ENCODE data around the gene LIPI.
"Not testable (repeated sequence)": the region's sequence is repeated elsewhere in the genome, so short reads cannot be mapped to it uniquely, and the experiment has no call there.

Gene LIPI

DNA sequence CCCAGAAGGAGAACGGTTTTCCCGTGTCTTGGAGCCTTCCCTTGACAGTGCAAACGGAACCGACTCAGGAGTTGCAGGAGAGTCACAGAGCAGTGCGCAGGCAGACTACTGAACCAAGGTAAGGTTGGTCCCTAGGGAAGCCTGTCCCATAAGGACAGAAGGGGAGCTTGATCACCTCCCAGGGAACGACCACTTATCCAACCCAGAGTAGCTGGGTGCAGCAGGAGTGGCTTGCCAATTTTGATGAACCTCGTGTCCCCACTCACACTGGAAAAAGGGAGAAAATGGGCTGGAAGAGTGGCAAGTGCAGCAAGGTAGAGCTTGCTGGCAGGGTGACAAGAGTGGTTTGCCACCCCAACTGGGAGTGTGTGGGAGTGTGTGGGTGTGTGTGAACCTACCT is 95.1 kb downstream of the LIPI start:
- Histone ChIP-seq H3K4me3 (ENCODE audit: low read depth, low read length) (no peak overlapping the region), H3K4me2 (ENCODE audit: low read length) (no peak overlapping the region), H3K9ac (no peak overlapping the region), H3K79me2 (no peaks in the 10 kb centered on the region), H3K27ac (no peak overlapping the region), H3K4me1 (no peaks in the 10 kb centered on the region), H3K9me3 (ENCODE audit: control insufficient read depth, low read length) (no peaks in the 10 kb centered on the region), H3K36me3 (ENCODE audit: control insufficient read depth, insufficient read depth, low read length) (no peaks in the 10 kb centered on the region), H3K27me3 (ENCODE audit: control insufficient read depth, insufficient read depth, low read length) (no peaks in the 10 kb centered on the region), H2AFZ (no peak overlapping the region)
- TF ChIP-seq, protein P1, sequence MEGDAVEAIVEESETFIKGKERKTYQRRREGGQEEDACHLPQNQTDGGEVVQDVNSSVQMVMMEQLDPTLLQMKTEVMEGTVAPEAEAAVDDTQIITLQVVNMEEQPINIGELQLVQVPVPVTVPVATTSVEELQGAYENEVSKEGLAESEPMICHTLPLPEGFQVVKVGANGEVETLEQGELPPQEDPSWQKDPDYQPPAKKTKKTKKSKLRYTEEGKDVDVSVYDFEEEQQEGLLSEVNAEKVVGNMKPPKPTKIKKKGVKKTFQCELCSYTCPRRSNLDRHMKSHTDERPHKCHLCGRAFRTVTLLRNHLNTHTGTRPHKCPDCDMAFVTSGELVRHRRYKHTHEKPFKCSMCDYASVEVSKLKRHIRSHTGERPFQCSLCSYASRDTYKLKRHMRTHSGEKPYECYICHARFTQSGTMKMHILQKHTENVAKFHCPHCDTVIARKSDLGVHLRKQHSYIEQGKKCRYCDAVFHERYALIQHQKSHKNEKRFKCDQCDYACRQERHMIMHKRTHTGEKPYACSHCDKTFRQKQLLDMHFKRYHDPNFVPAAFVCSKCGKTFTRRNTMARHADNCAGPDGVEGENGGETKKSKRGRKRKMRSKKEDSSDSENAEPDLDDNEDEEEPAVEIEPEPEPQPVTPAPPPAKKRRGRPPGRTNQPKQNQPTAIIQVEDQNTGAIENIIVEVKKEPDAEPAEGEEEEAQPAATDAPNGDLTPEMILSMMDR (IDR thresholded peaks at IDR 0.05): no peak

GRCh38 chr21:14114251-14114650 is 96.5 kb downstream of the LIPI start:
- Histone ChIP-seq H3K9ac (no peak overlapping the region), H3K79me2 (no peaks in the 10 kb centered on the region), H3K4me1 (no peaks in the 10 kb centered on the region), H3K36me3 (ENCODE audit: control insufficient read depth, insufficient read depth, low read length) (no peaks in the 10 kb centered on the region), H3K4me3 (ENCODE audit: low read depth, low read length) (no peak overlapping the region), H3K27me3 (ENCODE audit: control insufficient read depth, insufficient read depth, low read length) (no peaks in the 10 kb centered on the region), H3K9me3 (ENCODE audit: control insufficient read depth, low read length) (no peaks in the 10 kb centered on the region), H2AFZ (no peak overlapping the region), H3K4me2 (ENCODE audit: low read length) (no peak overlapping the region), H3K27ac (no peak overlapping the region)
- TF ChIP-seq, protein P1 (IDR thresholded peaks at IDR 0.05): no peak

GRCh38 chr21:14104564-14104963 is 106.2 kb downstream of the LIPI start:
- H3K79me2 ChIP-seq; H2AFZ ChIP-seq; H3K27ac ChIP-seq; H3K4me2 ChIP-seq (ENCODE audit: low read length); H3K9me3 ChIP-seq (ENCODE audit: control insufficient read depth, low read length); H3K4me1 ChIP-seq; H3K4me3 ChIP-seq (ENCODE audit: low read depth, low read length); H3K27me3 ChIP-seq (ENCODE audit: control insufficient read depth, insufficient read depth, low read length); H3K36me3 ChIP-seq (ENCODE audit: control insufficient read depth, insufficient read depth, low read length); H3K9ac ChIP-seq: not testable (repeated sequence)

DNA sequence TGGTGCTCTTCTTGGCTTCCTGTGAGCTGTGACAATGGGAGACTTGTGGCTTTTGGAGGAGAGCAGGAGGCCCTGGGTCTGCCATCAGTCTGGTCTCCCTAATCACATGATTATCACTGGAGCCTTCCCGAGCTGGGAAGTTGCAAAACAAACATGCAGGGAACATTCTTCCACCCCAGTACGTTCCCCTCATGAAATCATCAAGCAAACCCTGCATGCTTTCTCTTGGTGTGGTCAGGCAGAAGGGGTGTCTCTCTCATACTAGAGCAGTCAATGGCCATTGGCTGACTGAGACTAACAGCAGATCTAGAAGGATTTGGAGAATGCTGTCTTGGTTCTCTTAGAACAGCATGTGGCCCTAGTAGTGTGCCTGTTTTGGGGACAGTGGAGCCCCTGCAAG is 111.2 kb downstream of the LIPI start:
- H3K9me3 ChIP-seq (ENCODE audit: control insufficient read depth, low read length): no peaks in the 10 kb centered on the region
- H2AFZ ChIP-seq: no peak overlapping the region
- H3K27me3 ChIP-seq (ENCODE audit: control insufficient read depth, insufficient read depth, low read length): no peaks in the 10 kb centered on the region
- H3K9ac ChIP-seq: no peak overlapping the region
- H3K4me2 ChIP-seq (ENCODE audit: low read length): no peak overlapping the region
- no peaks in the 10 kb centered on the region for H3K4me1 ChIP-seq
- no peaks in the 10 kb centered on the region for H3K79me2 ChIP-seq
- TF ChIP-seq, protein P1 (IDR thresholded peaks at IDR 0.05): no peak
- no peak overlapping the region for H3K4me3 ChIP-seq (ENCODE audit: low read depth, low read length)
- H3K27ac ChIP-seq: no peak overlapping the region
- no peaks in the 10 kb centered on the region for H3K36me3 ChIP-seq (ENCODE audit: control insufficient read depth, insufficient read depth, low read length)

GRCh38 chr21:14097881-14098499 is 112.8 kb downstream of the LIPI start:
- no peak overlapping the region for H3K4me3 ChIP-seq (ENCODE audit: low read depth, low read length)
- TF ChIP-seq, protein P1 (IDR thresholded peaks at IDR 0.05): no peak

More at GRCh38 chr21:14097881-14098499, 112.8 kb downstream of the LIPI start:
- no peaks in the 10 kb centered on the region for H3K36me3 ChIP-seq (ENCODE audit: control insufficient read depth, insufficient read depth, low read length)
- H3K4me2 ChIP-seq (ENCODE audit: low read length): no peak overlapping the region
- H3K79me2 ChIP-seq: no peaks in the 10 kb centered on the region
- no peak overlapping the region for H3K9ac ChIP-seq
- H2AFZ ChIP-seq: no peak overlapping the region
- H3K4me1 ChIP-seq: no peaks in the 10 kb centered on the region
- no peaks in the 10 kb centered on the region for H3K9me3 ChIP-seq (ENCODE audit: control insufficient read depth, low read length)
- H3K27me3 ChIP-seq (ENCODE audit: control insufficient read depth, insufficient read depth, low read length): no peaks in the 10 kb centered on the region
- no peak overlapping the region for H3K27ac ChIP-seq

All from parathyroid adenoma (tissue), 2 donors.